Activated T-helper 2 cell treated with anti-CD3 and anti-CD28 coated beads, Interferon-gamma antibody, Interleukin-2, Interleukin-4, amounts not matched to agents 10 μg/mL and 5 μg/mL and 100 μg/mL, durations not matched to agents 14 hours and 24 hours and 36 hours (primary cell): ENCODE measurements around the gene ASB11. TPM values are rescaled to one million over a fixed set of nuclear protein-coding genes. Genes with fewer than 3 reads are reported as not detected.
A peak's percentile ranks its signal among the peaks of the same experiment; 100 is the strongest.

Source experiments
- DNase-seq: peaks from one replicate; pipeline ENCODE4 v3.0.0; 2021; ENCODE audit warnings: low spot score
- H3K27ac Mint-ChIP-seq: one replicate; pipeline ENCODE4 v1.8.0; 2021; ENCODE audit warnings: mixed read lengths
- H3K27me3 Mint-ChIP-seq: one replicate; pipeline ENCODE4 v1.8.0; 2021; ENCODE audit warnings: low read depth, mixed read lengths
- H3K36me3 Mint-ChIP-seq: one replicate; pipeline ENCODE4 v1.8.0; 2021; ENCODE audit warnings: low read depth, mixed read lengths
- H3K4me1 Mint-ChIP-seq: one replicate; pipeline ENCODE4 v1.8.0; 2021; ENCODE audit warnings: low read depth, mixed read lengths
- H3K4me3 Mint-ChIP-seq: one replicate; pipeline ENCODE4 v1.8.0; 2021; ENCODE audit warnings: low read depth, mild to moderate bottlenecking, moderate library complexity, mixed read lengths
- H3K9me3 Mint-ChIP-seq: one replicate; pipeline ENCODE4 v1.8.0; 2021; ENCODE audit warnings: mixed read lengths
- intact Hi-C: fragments of 100-400 bp; cut with micrococcal nuclease; formaldehyde crosslinking; loops from one replicate; pipeline ENCODE4 v1.15.1; 2023
- total RNA-seq: library from RNA; stranded (reverse); gene quantifications from 2 replicates; pipeline ENCODE4 v1.2.3, GENCODE V29; 2022

ASB11 gene
- total RNA-seq = not detected in 2 replicates

- no peak for DNase-seq
- H3K9me3 Mint-ChIP-seq = no peaks in the 10 kb centered on the region
- intact Hi-C loops = no loop called here
- H3K36me3 Mint-ChIP-seq = peaks cover 13% of the 10 kb centered on the region
- H3K27me3 Mint-ChIP-seq = no peaks in the 10 kb centered on the region
- no peak within 1 kb of the TSS for H3K4me3 Mint-ChIP-seq
- no peak within 1 kb of the TSS for H3K27ac Mint-ChIP-seq
- no peaks in the 10 kb centered on the region for H3K4me1 Mint-ChIP-seq
Observed at GRCh38 chrX:15315509-15315908, at the start of gene ASB11. TSS of gene ASB11 (minus strand) at chrX:15315640. CDS start at chrX:15315605, 35 bp downstream.

- intact Hi-C loops = no loop called here
- Mint-ChIP-seq H3K27me3 (peaks cover 10% of the 10 kb centered on the region), H3K27ac (no peak overlapping the region), H3K4me1 (no peaks in the 10 kb centered on the region), H3K4me3 (no peak overlapping the region), H3K9me3 (no peaks in the 10 kb centered on the region), H3K36me3 (no peaks in the 10 kb centered on the region)
- DNase-seq = no peak
Observed at GRCh38 chrX:15359701-15360100, 44.3 kb upstream of the ASB11 start.

DNA sequence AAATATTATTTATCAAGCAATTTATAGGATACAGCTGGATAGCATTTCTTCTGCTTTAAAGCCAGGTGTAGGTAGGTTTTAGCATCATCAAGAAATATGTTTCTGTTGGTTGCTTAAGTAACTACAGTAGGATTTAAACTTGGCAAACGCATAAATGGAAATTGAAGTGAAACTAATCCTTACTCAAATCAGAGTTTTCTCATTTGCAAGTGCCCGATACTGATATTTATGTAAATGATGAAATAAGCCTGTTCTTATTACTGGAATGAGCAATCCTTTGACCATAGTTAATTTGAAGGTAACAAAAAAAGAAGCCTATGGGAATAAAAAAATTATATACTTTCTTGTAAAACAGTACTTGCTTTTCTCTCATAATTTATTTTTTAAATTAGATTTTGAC, 43.1 kb upstream of the ASB11 start:
- H3K27me3 Mint-ChIP-seq = peaks cover 6% of the 10 kb centered on the region
- no peaks in the 10 kb centered on the region for H3K9me3 Mint-ChIP-seq
- no peak for DNase-seq
- intact Hi-C loops = no loop called here
- H3K4me3 Mint-ChIP-seq = no peak overlapping the region
- no peak overlapping the region for H3K27ac Mint-ChIP-seq
- no peaks in the 10 kb centered on the region for H3K4me1 Mint-ChIP-seq
- no peaks in the 10 kb centered on the region for H3K36me3 Mint-ChIP-seq

- no peaks in the 10 kb centered on the region for H3K4me1 Mint-ChIP-seq
Observed at GRCh38 chrX:15356444-15356843, 41.0 kb upstream of the ASB11 start.

DNA sequence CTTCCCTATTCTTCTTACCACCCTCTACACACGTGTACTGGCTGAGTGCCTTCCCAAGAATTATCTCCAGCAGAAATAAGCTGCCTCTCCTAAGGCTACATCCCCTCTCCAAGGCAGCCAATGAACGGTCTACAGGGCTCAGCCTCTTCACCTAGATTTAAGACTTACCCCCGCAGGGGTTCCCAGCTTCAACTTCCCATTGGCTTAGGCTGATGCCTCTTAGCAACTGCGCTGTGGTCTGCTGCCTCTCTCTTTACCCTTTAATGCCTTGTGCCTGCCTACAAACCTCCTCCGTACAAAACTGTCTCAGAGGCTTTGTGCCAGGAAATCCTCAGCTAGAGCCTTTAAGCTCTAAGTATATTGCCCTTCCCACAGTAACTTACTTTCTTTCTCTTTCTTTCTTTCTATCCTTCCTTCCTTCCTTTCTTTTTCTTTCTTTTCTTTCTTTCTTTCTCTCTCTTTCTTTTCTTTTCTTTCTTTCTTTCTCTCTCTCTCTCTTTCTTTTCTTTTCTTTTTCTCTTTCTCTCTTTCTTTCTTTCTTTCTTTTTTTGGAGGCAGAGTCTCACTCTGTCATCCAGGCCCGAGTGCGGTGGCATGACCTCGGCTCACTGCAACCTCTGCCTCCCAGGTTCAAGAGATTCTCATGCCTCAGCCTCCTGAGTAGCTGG, 35.0 kb upstream of the ASB11 start:
- H3K27ac Mint-ChIP-seq = no peak overlapping the region
- intact Hi-C loops = no loop called here
- no peak for DNase-seq
- no peaks in the 10 kb centered on the region for H3K4me1 Mint-ChIP-seq
- H3K36me3 Mint-ChIP-seq = no peaks in the 10 kb centered on the region
- no peak overlapping the region for H3K4me3 Mint-ChIP-seq
- H3K27me3 Mint-ChIP-seq = peaks cover 5% of the 10 kb centered on the region
- H3K9me3 Mint-ChIP-seq = no peaks in the 10 kb centered on the region

More at GRCh38 chrX:15356444-15356843, 41.0 kb upstream of the ASB11 start:
- Mint-ChIP-seq H3K9me3 (no peaks in the 10 kb centered on the region), H3K27ac (no peak overlapping the region), H3K36me3 (no peaks in the 10 kb centered on the region), H3K4me3 (no peak overlapping the region), H3K27me3 (peaks cover 9% of the 10 kb centered on the region)
- DNase-seq = no peak
- intact Hi-C loops = no loop called here

- H3K4me1 Mint-ChIP-seq = no peaks in the 10 kb centered on the region
- H3K27me3 Mint-ChIP-seq = peaks cover 5% of the 10 kb centered on the region
- H3K36me3 Mint-ChIP-seq = no peaks in the 10 kb centered on the region
- H3K4me3 Mint-ChIP-seq = no peak overlapping the region
- H3K27ac Mint-ChIP-seq = no peak overlapping the region
- intact Hi-C loops = loop anchor here (1.0 kb wide), 1 partner anchor 122 kb away; no protein-coding TSS in a partner anchor
- H3K9me3 Mint-ChIP-seq = no peaks in the 10 kb centered on the region
- no peak for DNase-seq
Observed at GRCh38 chrX:15349046-15349445, 33.6 kb upstream of the ASB11 start.

DNA sequence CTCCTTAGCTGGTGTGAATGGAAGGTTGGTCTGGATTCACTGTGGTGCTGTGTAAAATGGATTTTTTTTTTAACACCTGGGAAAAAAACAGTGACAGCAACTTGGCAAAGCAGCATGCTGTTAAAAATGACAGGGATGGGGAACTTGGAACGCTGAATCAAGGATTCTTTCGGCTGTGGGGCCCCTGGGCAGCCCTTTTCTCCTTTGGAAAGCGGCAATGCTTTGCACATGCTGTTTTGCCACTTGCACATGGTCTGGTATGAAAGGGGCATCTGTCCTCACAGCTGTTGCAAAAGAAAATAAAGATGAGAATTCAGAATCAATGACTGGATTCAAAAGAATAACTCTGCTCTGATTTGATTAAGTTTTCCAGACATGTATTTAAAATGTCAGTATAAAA, 30.5 kb upstream of the ASB11 start:
- Mint-ChIP-seq H3K9me3 (no peaks in the 10 kb centered on the region), H3K4me1 (no peaks in the 10 kb centered on the region), H3K4me3 (no peak overlapping the region), H3K27me3 (peaks cover 5% of the 10 kb centered on the region), H3K36me3 (no peaks in the 10 kb centered on the region), H3K27ac (no peak overlapping the region)
- intact Hi-C loops = no loop called here
- no peak for DNase-seq

DNA sequence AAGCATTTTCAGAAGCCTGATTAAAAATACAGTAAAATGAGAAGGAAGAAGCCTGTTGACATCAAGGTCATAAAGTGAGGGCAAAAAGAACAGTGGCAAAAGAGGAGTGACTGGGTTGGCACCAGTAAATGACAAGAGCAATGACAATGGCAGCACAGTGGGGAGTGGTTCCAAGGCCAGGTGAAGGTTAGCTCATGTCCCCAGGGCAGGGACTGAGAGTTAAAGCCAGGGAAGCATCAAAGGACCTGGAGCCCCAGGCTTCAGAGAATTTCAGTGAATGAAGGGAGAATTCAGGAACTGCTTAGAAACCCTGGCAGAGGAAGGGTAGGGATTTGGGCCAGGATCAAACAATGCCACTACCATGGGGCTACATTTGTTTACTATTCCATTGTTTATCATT, 28.7 kb upstream of the ASB11 start:
- Mint-ChIP-seq H3K27me3 (peaks cover 8% of the 10 kb centered on the region), H3K4me1 (no peaks in the 10 kb centered on the region), H3K27ac (no peak overlapping the region), H3K36me3 (no peaks in the 10 kb centered on the region), H3K4me3 (no peak overlapping the region), H3K9me3 (no peaks in the 10 kb centered on the region)
- intact Hi-C loops = no loop called here
- DNase-seq = no peak

DNA sequence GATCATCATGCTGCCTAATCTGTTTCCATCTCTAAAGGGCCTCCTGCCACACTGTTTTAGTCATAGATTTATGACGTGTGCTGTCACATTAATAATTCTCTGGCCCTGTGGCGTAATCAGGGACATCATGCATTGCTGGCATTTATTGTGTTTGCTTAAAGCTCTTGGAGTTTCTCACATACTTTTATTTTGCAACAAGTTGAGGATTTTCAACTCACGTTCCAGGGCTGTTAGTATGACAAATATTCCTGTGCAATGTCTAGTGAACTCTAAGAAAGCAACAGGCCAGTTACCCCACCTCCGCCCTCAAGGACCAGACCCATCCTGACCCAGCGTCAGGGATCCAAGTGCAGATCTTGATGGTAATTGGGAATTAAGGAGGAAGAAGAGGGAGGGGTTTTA, 27.6 kb upstream of the ASB11 start:
- Mint-ChIP-seq H3K4me1 (no peaks in the 10 kb centered on the region), H3K36me3 (no peaks in the 10 kb centered on the region), H3K4me3 (no peak overlapping the region), H3K27ac (no peak overlapping the region), H3K27me3 (peaks cover 10% of the 10 kb centered on the region), H3K9me3 (no peaks in the 10 kb centered on the region)
- intact Hi-C loops = no loop called here
- no peak for DNase-seq

GRCh38 chrX:15340867-15341266, 25.4 kb upstream of the ASB11 start:
- DNase-seq = no peak
- H3K36me3 Mint-ChIP-seq = no peaks in the 10 kb centered on the region
- H3K27me3 Mint-ChIP-seq = peaks cover 12% of the 10 kb centered on the region
- H3K4me1 Mint-ChIP-seq = peaks cover 6% of the 10 kb centered on the region
- intact Hi-C loops = no loop called here
- no peak overlapping the region for H3K27ac Mint-ChIP-seq
- H3K9me3 Mint-ChIP-seq = no peaks in the 10 kb centered on the region
- H3K4me3 Mint-ChIP-seq = no peak overlapping the region

- Mint-ChIP-seq H3K27me3 (peaks cover 10% of the 10 kb centered on the region), H3K36me3 (peaks cover 11% of the 10 kb centered on the region), H3K27ac (peak overlapping the region; percentile 89), H3K9me3 (no peaks in the 10 kb centered on the region), H3K4me3 (peak overlapping the region; percentile 89), H3K4me1 (peaks cover 12% of the 10 kb centered on the region)
- intact Hi-C loops = loop anchor here (5.0 to 10.0 kb wide), 2 partner anchors 159 to 1309 kb away; partner anchors contain the start of genes GEMIN8 and PIR
- DNase-seq = peak; percentile 9
Observed at GRCh38 chrX:15336023-15336413, 20.6 kb upstream of the ASB11 start.

DNA sequence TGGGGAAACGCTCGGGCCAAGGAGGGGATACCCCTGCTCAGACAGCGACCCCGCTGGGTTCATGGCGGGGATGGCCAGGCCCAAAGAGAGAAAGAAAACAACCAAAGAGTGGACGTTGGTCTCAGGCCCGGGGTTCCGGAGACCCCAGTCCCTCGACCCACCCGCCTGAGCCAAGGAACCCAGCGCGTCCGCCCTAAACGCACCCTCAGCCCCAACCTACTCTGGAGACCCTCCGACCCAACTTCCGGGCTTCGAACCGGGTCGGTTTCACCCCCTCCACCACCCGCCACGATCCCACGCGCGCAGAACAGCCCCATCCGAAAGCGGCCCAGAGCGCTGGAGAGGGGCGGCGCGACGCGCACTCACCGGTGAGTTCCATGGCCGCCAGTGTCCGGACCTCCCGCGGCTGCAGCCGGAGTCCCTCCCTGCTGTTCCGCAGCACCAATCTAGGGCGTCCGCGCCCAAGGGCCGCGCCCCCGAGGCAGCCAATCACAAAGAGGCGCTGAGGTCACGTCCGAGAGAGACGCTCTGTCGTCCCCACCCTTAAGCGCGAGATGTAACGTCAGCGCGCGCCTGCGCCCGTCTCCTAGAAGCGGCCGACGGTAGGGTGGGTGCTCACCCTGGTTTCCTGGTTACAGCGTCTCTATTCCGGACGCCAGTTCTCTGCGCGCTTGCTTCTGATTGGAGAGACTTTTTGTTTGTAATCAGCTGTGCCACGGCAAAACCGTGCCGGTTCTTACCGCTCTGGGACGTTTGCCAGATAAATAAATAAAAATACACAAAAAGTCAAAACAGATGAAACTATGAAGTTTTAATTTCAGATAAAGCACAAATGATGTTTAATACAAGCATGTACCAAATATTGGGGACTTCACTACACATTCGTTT, 19.9 kb upstream of the ASB11 start, which contains the start of gene PIGA:
PIGA (minus strand) TSS at position 389 of the 888 bp plus-strand sequence. CDS start 3,593 bp downstream, outside the sequence.
- Mint-ChIP-seq H3K4me3 (peak within 1 kb of the TSS; percentile 89), H3K9me3 (no peaks in the 10 kb centered on the region), H3K36me3 (peaks cover 11% of the 10 kb centered on the region), H3K27me3 (peaks cover 6% of the 10 kb centered on the region), H3K4me1 (peaks cover 12% of the 10 kb centered on the region), H3K27ac (peak within 1 kb of the TSS; percentile 89)
- peak; percentile 90 for DNase-seq
- intact Hi-C loops = loop anchor here (1.0 to 10.0 kb wide), 5 partner anchors 159 to 1308 kb away; partner anchors contain the start of genes CA5B, FANCB, GEMIN8 and MOSPD2

DNA sequence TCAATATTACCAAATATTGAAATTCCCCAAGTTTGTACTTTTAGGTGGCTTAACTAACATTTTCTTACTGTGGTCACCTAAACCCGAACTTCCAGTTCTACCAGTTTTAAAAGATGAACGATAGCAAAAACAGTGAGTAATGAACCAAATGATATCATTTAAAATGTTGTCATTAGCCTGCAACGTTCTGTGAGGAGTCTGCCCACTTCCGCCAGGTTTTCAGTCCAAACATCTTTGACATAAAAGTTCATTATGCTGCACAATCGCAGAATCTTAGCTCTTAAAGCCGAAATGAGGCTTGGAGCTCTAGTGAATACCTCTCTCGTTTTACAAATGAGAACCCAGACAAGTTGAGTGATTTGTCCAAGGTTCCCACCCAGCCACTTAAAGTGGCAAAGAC, 19.1 kb upstream of the ASB11 start:
- peak overlapping the region; percentile 89 for H3K4me3 Mint-ChIP-seq
- peaks cover 12% of the 10 kb centered on the region for H3K4me1 Mint-ChIP-seq
- H3K27ac Mint-ChIP-seq = peak overlapping the region; percentile 89
- H3K36me3 Mint-ChIP-seq = peaks cover 14% of the 10 kb centered on the region
- DNase-seq = peak; percentile 8
- H3K9me3 Mint-ChIP-seq = no peaks in the 10 kb centered on the region
- H3K27me3 Mint-ChIP-seq = peaks cover 6% of the 10 kb centered on the region
- intact Hi-C loops = loop anchor here (2.0 to 10.0 kb wide), 2 partner anchors 160 to 340 kb away; partner anchors contain the start of gene PIR
